ENCODE data around the gene CDKN1C.

CDKN1C gene

GRCh38 chr11:2927121-2927800, 41.7 kb upstream of the CDKN1C start:
- no peak for TF ChIP-seq CTCF (IDR thresholded peaks at IDR 0.05; ENCODE audit: insufficient read depth, low read depth, low read length, missing control alignments)
- H3K4me3 ChIP-seq (ENCODE audit: low read depth, low read length), result no peak overlapping the region
- no peak for DNase-seq (ENCODE audit: low read depth)

GRCh38 chr11:2926611-2927051, 41.1 kb upstream of the CDKN1C start:
- H3K4me3 ChIP-seq (ENCODE audit: low read depth, low read length), result no peak overlapping the region
- DNase-seq (ENCODE audit: low read depth), result no peak
- TF ChIP-seq CTCF (IDR thresholded peaks at IDR 0.05; ENCODE audit: insufficient read depth, low read depth, low read length, missing control alignments), result no peak

- no peak for TF ChIP-seq CTCF (IDR thresholded peaks at IDR 0.05; ENCODE audit: insufficient read depth, low read depth, low read length, missing control alignments)
- no peak for DNase-seq (ENCODE audit: low read depth)
- H3K4me3 ChIP-seq (ENCODE audit: low read depth, low read length), result no peak overlapping the region
Measured at GRCh38 chr11:2924821-2925675, 39.5 kb upstream of the CDKN1C start.

GRCh38 chr11:2924381-2924780, 38.8 kb upstream of the CDKN1C start:
- no peak for DNase-seq (ENCODE audit: low read depth)
- no peak for TF ChIP-seq CTCF (IDR thresholded peaks at IDR 0.05; ENCODE audit: insufficient read depth, low read depth, low read length, missing control alignments)

GRCh38 chr11:2923446-2924375, 38.1 kb upstream of the CDKN1C start:
- DNase-seq (ENCODE audit: low read depth), result no peak
- H3K4me3 ChIP-seq (ENCODE audit: low read depth, low read length), result no peak overlapping the region
- TF ChIP-seq CTCF (IDR thresholded peaks at IDR 0.05; ENCODE audit: insufficient read depth, low read depth, low read length, missing control alignments), result no peak

More at GRCh38 chr11:2924381-2924780, 38.8 kb upstream of the CDKN1C start:
- no peak overlapping the region for H3K4me3 ChIP-seq (ENCODE audit: low read depth, low read length)

- TF ChIP-seq CTCF (IDR thresholded peaks at IDR 0.05; ENCODE audit: insufficient read depth, low read depth, low read length, missing control alignments), result no peak
- DNase-seq (ENCODE audit: low read depth), result no peak
- no peak overlapping the region for H3K4me3 ChIP-seq (ENCODE audit: low read depth, low read length)
Measured at GRCh38 chr11:2922655-2923054, 37.1 kb upstream of the CDKN1C start.
